RWPE2 (cell line): Measurements from ENCODE around the gene SHANK2.

Experiments
- ATAC-seq: fragments of 200-7000 bp; cut with Tn5 transposase; 3 replicates; pipeline ENCODE4 v1.9.1; 2021; ENCODE audit warnings: low read depth
- DNase-seq: peaks from one replicate; pipeline ENCODE4 v3.0.0-alpha.2; 2020; ENCODE audit warnings: low spot score
- H3K27ac ChIP-seq: fragments of 450-650 bp; 2 replicates; pipeline ENCODE4 v1.5.1; 2017; ENCODE audit warnings: mild to moderate bottlenecking; ENCODE audit not compliant: poor library complexity, severe bottlenecking
- H3K27me3 ChIP-seq: fragments of 250-450 bp; sonication (Bioruptor Pico); 2 replicates; pipeline ENCODE4 v1.5.1; 2021; ENCODE audit warnings: mild to moderate bottlenecking, moderate library complexity; ENCODE audit not compliant: insufficient read depth, poor library complexity, severe bottlenecking
- H3K36me3 ChIP-seq: fragments of 250-450 bp; sonication (Bioruptor Pico); 2 replicates; pipeline ENCODE4 v1.5.1; 2020; ENCODE audit warnings: low read depth, mild to moderate bottlenecking, moderate library complexity
- H3K4me1 ChIP-seq: fragments of 250-450 bp; sonication (Bioruptor Pico); 2 replicates; pipeline ENCODE4 v1.5.1; 2021; ENCODE audit warnings: mild to moderate bottlenecking, moderate library complexity; ENCODE audit not compliant: insufficient read depth, poor library complexity, severe bottlenecking
- H3K4me3 ChIP-seq: fragments of 250-450 bp; sonication (Bioruptor Pico); 2 replicates; pipeline ENCODE4 v1.5.1; 2021; ENCODE audit warnings: mild to moderate bottlenecking, moderate library complexity; ENCODE audit not compliant: severe bottlenecking
- H3K9me3 ChIP-seq: fragments of 250-450 bp; sonication (Bioruptor Pico); 2 replicates; pipeline ENCODE4 v1.5.1; 2021; ENCODE audit warnings: mild to moderate bottlenecking, moderate library complexity; ENCODE audit not compliant: severe bottlenecking
- TF ChIP-seq, protein P1 (sequence below): fragments of 450-650 bp; IDR thresholded peaks from one replicate; pipeline ENCODE4 v1.5.1; 2017; ENCODE audit warnings: mild to moderate bottlenecking, moderate library complexity; ENCODE audit not compliant: poor library complexity, severe bottlenecking

Gene SHANK2

DNA sequence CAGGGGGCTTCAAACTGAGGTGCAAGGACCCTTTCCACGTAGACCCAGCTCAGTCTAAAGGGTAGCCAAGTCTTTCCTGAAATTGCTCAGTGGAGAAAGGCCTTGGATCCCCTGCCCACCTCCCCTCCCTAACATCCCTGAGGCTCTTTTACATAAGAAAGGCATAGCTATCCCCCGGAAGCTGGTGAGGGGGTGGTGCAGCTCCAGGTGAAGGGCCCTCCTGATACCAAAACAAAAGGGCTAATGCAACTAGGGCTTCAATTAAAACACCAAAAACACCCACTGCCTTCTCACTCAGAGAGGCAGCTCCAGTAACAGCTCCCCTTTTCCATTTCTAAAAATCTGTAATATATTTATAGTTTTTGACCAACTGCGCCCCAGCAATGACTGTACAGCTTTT, 5.8 kb downstream of the SHANK2 start:
- no peaks in the 10 kb centered on the region for H3K36me3 ChIP-seq
- no peaks in the 10 kb centered on the region for H3K9me3 ChIP-seq
- peak; percentile 4 for DNase-seq
- H3K27ac ChIP-seq = no peak overlapping the region
- no peak for ATAC-seq
- H3K4me3 ChIP-seq = no peak overlapping the region
- peaks cover 2% of the 10 kb centered on the region for H3K4me1 ChIP-seq
- no peaks in the 10 kb centered on the region for H3K27me3 ChIP-seq
- TF ChIP-seq, protein P1, sequence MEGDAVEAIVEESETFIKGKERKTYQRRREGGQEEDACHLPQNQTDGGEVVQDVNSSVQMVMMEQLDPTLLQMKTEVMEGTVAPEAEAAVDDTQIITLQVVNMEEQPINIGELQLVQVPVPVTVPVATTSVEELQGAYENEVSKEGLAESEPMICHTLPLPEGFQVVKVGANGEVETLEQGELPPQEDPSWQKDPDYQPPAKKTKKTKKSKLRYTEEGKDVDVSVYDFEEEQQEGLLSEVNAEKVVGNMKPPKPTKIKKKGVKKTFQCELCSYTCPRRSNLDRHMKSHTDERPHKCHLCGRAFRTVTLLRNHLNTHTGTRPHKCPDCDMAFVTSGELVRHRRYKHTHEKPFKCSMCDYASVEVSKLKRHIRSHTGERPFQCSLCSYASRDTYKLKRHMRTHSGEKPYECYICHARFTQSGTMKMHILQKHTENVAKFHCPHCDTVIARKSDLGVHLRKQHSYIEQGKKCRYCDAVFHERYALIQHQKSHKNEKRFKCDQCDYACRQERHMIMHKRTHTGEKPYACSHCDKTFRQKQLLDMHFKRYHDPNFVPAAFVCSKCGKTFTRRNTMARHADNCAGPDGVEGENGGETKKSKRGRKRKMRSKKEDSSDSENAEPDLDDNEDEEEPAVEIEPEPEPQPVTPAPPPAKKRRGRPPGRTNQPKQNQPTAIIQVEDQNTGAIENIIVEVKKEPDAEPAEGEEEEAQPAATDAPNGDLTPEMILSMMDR = no peak

DNA sequence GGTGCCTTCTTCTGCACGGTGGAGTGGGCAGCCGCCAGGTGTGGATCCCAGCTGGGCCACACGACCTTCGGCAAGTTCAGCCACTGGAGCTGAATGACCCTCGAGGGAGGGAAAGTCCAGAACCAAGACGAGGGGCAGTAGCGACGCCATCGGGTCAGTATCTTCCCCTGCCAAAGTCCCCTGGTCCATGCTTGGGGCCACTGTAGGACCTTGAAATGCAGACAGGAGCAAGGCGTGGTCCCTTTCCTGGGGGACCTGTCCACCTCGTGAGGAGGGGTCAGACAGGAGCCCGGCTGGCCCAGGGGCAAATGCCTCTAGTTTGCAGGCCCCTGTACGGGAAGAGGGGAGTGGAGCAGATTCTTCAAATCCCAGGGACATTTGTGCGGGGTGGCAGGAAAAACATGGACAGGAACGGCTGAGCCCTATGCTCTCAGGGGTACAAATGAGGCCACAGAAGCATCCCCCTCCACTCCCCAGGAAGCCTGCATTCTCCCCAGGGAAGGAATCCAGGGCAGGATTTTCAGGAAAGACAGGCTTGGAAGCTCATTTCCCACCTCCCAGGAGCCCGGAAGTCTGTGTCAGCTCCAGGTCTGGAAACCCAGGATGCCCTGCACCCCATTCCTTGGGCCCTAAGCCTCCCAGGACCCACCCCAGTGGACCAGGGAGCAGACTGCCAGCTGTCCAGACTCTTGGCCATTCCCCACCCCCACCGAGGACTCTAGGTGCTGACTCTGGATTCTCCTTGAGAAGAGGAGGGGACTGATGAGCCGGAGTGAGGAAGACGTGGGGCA, 6.6 kb downstream of the SHANK2 start:
- H3K27me3 ChIP-seq = no peaks in the 10 kb centered on the region
- ATAC-seq = no peak
- no peak overlapping the region for H3K4me3 ChIP-seq
- H3K4me1 ChIP-seq = peaks cover 4% of the 10 kb centered on the region
- H3K36me3 ChIP-seq = no peaks in the 10 kb centered on the region
- TF ChIP-seq, protein P1 = no peak
- H3K9me3 ChIP-seq = no peaks in the 10 kb centered on the region
- no peak for DNase-seq
- no peak overlapping the region for H3K27ac ChIP-seq

GRCh38 chr11:71244116-71244810, 8.1 kb downstream of the SHANK2 start:
- no peak overlapping the region for H3K4me3 ChIP-seq
- no peak overlapping the region for H3K27ac ChIP-seq
- TF ChIP-seq, protein P1 = no peak
- no peak for DNase-seq
- H3K36me3 ChIP-seq = no peaks in the 10 kb centered on the region
- peaks cover 4% of the 10 kb centered on the region for H3K4me1 ChIP-seq
- ATAC-seq = no peak
- H3K27me3 ChIP-seq = no peaks in the 10 kb centered on the region
- no peaks in the 10 kb centered on the region for H3K9me3 ChIP-seq

GRCh38 chr11:71242391-71242790, 10.0 kb downstream of the SHANK2 start:
- TF ChIP-seq, protein P1 = no peak
- Histone ChIP-seq H3K27me3 (no peaks in the 10 kb centered on the region), H3K27ac (peak overlapping the region; percentile 71), H3K36me3 (no peaks in the 10 kb centered on the region), H3K4me3 (no peak overlapping the region), H3K4me1 (peaks cover 4% of the 10 kb centered on the region), H3K9me3 (no peaks in the 10 kb centered on the region)
- no peak for ATAC-seq
- DNase-seq = no peak

DNA sequence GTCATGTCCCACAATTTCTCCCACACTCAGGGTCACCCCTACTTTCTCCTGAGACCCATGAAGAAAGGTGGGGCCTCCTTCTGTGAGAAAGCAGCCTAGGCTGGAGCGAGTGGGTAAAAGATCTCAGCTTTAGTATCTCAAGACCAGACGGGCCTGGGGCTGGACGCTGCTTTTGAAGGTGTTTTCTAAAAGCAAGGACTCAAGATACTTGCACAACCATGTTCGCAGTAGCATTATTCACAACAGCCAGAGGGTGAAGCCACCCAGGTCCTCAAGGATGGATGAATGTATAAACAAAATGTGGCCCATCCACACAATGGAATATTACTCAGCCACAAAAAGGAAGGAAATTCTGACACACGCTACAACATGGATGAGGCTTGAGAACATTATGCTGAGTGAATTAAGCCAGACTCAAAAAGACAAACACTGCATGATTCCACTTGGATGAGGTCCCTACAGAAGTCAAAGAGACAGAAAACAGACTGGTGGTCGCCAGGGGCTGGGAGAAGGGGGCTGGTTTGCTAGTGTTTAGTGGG, 10.6 kb downstream of the SHANK2 start:
- Histone ChIP-seq H3K9me3 (no peaks in the 10 kb centered on the region), H3K27me3 (no peaks in the 10 kb centered on the region), H3K27ac (peak overlapping the region; percentile 71), H3K4me1 (peaks cover 4% of the 10 kb centered on the region), H3K36me3 (no peaks in the 10 kb centered on the region), H3K4me3 (no peak overlapping the region)
- DNase-seq = peak; percentile 28
- TF ChIP-seq, protein P1 = no peak
- no peak for ATAC-seq
